ENCODE measurements around the gene PADI6.
A peak's percentile ranks its signal among the peaks of the same experiment; 100 is the strongest.

Gene PADI6

GRCh38 chr1:17434016-17434415 lies 62.0 kb downstream of the PADI6 start:
- no peak for DNase-seq (ENCODE audit: low read depth in 2 of 3, low spot score in 1 of 3)

GRCh38 chr1:17434601-17435000 lies 62.6 kb downstream of the PADI6 start:
- no peak for DNase-seq (ENCODE audit: low read depth in 2 of 3, low spot score in 1 of 3)

GRCh38 chr1:17436380-17437174 lies 64.6 kb downstream of the PADI6 start:
- DNase-seq (ENCODE audit: low read depth in 2 of 3, low spot score in 1 of 3) = no peak

GRCh38 chr1:17437260-17437579 lies 65.2 kb downstream of the PADI6 start:
- no peak for DNase-seq (ENCODE audit: low read depth in 2 of 3, low spot score in 1 of 3)

- DNase-seq (ENCODE audit: low read depth in 2 of 3, low spot score in 1 of 3) = peak; percentile 20 to 58 (median 28)
These were observed 65.8 kb downstream of the PADI6 start for GRCh38 chr1:17437580-17438317.

GRCh38 chr1:17438318-17439249 lies 66.6 kb downstream of the PADI6 start:
- peak; percentile 57 to 69 (median 58) for DNase-seq (ENCODE audit: low read depth in 2 of 3, low spot score in 1 of 3)

GRCh38 chr1:17439250-17440073 lies 67.5 kb downstream of the PADI6 start, which contains the start of gene RCC2:
Gene RCC2 (minus strand): TSS chr1:17439677. CDS start chr1:17438514, 1,163 bp downstream.
- peak; percentile 45 to 66 (median 45) for DNase-seq (ENCODE audit: low read depth in 2 of 3, low spot score in 1 of 3)

- no peak for DNase-seq (ENCODE audit: low read depth in 2 of 3, low spot score in 1 of 3)
These were observed 68.3 kb downstream of the PADI6 start for GRCh38 chr1:17440074-17440826.

- DNase-seq (ENCODE audit: low read depth in 2 of 3, low spot score in 1 of 3) = no peak
These were observed 68.8 kb downstream of the PADI6 start for GRCh38 chr1:17440827-17441168.

- no peak for DNase-seq (ENCODE audit: low read depth in 2 of 3, low spot score in 1 of 3)
These were observed 69.4 kb downstream of the PADI6 start for GRCh38 chr1:17441265-17441992.

GRCh38 chr1:17441993-17442357 lies 70.0 kb downstream of the PADI6 start:
- DNase-seq (ENCODE audit: low read depth in 2 of 3, low spot score in 1 of 3) = no peak

GRCh38 chr1:17442841-17443240 lies 70.8 kb downstream of the PADI6 start:
- DNase-seq (ENCODE audit: low read depth in 2 of 3, low spot score in 1 of 3) = no peak

- no peak for DNase-seq (ENCODE audit: low read depth in 2 of 3, low spot score in 1 of 3)
These were observed 75.6 kb downstream of the PADI6 start for GRCh38 chr1:17447501-17447992.

Measured in stimulated activated CD4-positive, alpha-beta T cell treated with anti-CD3 and anti-CD28 coated beads, Interleukin-12 subunit alpha, Interleukin-12 subunit beta, amount 100 ng/mL, for 48 hours (primary cell).